GM12874 (cell line): ENCODE data around the gene ARL16.

Experiments
- CTCF ChIP-seq: IDR thresholded peaks from 2 replicates; pipeline ENCODE4 v1.5.1; 2011; ENCODE audit warnings: low read depth, mild to moderate bottlenecking, control low read depth, low read length, moderate library complexity; ENCODE audit not compliant: insufficient read depth

ARL16 gene

GRCh38 chr17:81715107-81715871 is 31.7 kb upstream of the ARL16 start:
- TF ChIP-seq CTCF, result no peak

GRCh38 chr17:81714412-81715106 is 31.0 kb upstream of the ARL16 start:
- TF ChIP-seq CTCF, result no peak

- no peak for TF ChIP-seq CTCF
Observed at GRCh38 chr17:81713556-81714411, 30.2 kb upstream of the ARL16 start.

GRCh38 chr17:81713004-81713555 is 29.5 kb upstream of the ARL16 start:
- no peak for TF ChIP-seq CTCF

- no peak for TF ChIP-seq CTCF
Observed at GRCh38 chr17:81712468-81713003, 28.9 kb upstream of the ARL16 start.

GRCh38 chr17:81711814-81712467 is 28.3 kb upstream of the ARL16 start, which contains the start of gene SLC25A10:
Gene SLC25A10 (plus strand): TSS chr17:81712284. CDS start chr17:81712427, 143 bp downstream.
- TF ChIP-seq CTCF, result no peak
